ENCODE results near the gene FYCO1. TPM values are rescaled to one million over a fixed set of nuclear protein-coding genes. Genes with fewer than 3 reads are reported as not detected.

FYCO1 gene
- total and polyA plus RNA-seq, 2 of the 13 experiments (the other 11 are each of a cell fraction or from before 2014, with no cell fraction given), result 2.7 to 4.2 TPM

GRCh38 chr3:45995236-45996192 is at the start of gene FYCO1 (continued):
- TF ChIP-seq PAXIP1 (CRISPR knock-in tag; conservative IDR thresholded peaks at IDR 0.05) (peak; percentile 32; the same call in 1 of the 2 replicates), ZHX1 (CRISPR knock-in tag; IDR thresholded peaks at IDR 0.05; ENCODE audit: low read depth) (peak; percentile 73; the same call in 1 of the 2 replicates), TEAD3 (CRISPR knock-in tag; optimal IDR thresholded peaks at IDR 0.05; ENCODE audit: borderline replicate concordance) (no peak), ZNF264 (CRISPR knock-in tag; IDR thresholded peaks at IDR 0.05) (no peak), FOXK1 (CRISPR knock-in tag; IDR thresholded peaks at IDR 0.05; ENCODE audit: borderline replicate concordance, low read depth) (peak; percentile 84; the same call in 1 of the 2 replicates), HHEX (CRISPR knock-in tag; IDR thresholded peaks at IDR 0.05) (no peak), ZNF850 (CRISPR knock-in tag; conservative IDR thresholded peaks at IDR 0.05) (no peak), ZNF597 (CRISPR knock-in tag; IDR thresholded peaks at IDR 0.05) (no peak), DDIT3 (CRISPR knock-in tag; IDR thresholded peaks at IDR 0.05) (no peak), ZNF678 (CRISPR knock-in tag; IDR thresholded peaks at IDR 0.05) (0 out of 2 replicates have a peak, but pooled peaks have one; percentile 49), RFXANK (CRISPR knock-in tag; IDR thresholded peaks at IDR 0.05) (no peak), CEBPG (CRISPR knock-in tag; IDR thresholded peaks at IDR 0.05) (peak; percentile 3; the same call in 1 of the 2 replicates), PLSCR1 (CRISPR knock-in tag; IDR thresholded peaks at IDR 0.05; ENCODE audit: borderline replicate concordance) (no peak), HNRNPLL (IDR thresholded peaks at IDR 0.05; ENCODE audit: low read depth, low read length, poor library complexity, severe bottlenecking) (peak; percentile 75), MZF1 (CRISPR knock-in tag; IDR thresholded peaks at IDR 0.05; ENCODE audit: borderline replicate concordance) (no peak), MEF2D (CRISPR knock-in tag; IDR thresholded peaks at IDR 0.05) (no peak)

Data from HepG2 (cell line).